GM13976 (cell line): Measurements from ENCODE around the gene PLPPR4.

ENCODE experiments used
- DNase-seq: peaks from one replicate; pipeline ENCODE4 v3.0.0; 2012; ENCODE audit warnings: low spot score
- CTCF ChIP-seq: IDR thresholded peaks from 2 replicates; pipeline ENCODE4 v1.5.1; 2012; ENCODE audit warnings: borderline replicate concordance, mild to moderate bottlenecking; ENCODE audit not compliant: insufficient read depth; ENCODE audit errors: extremely low read depth, missing control alignments, control extremely low read depth
- in situ Hi-C: fragments of 300-500 bp; cut with MboI; formaldehyde crosslinking; loops from one replicate; pipeline ENCODE4 v1.12.0; 2022; ENCODE audit warnings: low sequenced_read_pairs, mixed read lengths, inconsistent platforms; ENCODE audit not compliant: unreplicated experiment

Gene PLPPR4

DNA sequence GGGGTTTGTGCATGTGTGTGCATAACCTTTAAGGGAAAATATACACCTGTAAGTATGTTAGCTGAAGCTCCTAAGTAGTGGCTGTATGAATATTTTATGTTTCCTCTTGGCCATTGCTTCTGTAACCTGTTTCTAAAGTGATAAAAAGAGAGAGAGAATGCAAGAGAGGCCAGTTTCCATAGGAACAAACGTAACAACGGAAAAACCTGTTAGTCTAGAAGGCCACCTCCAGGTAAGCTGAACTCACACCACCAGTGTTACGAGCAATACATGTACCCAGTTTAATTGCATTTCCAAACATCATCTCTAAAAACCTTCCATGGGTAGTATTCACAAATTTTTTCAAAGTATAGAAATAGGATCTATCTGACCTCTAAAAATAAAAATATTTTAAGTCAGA is 63.1 kb downstream of the PLPPR4 start:
- no peak for DNase-seq
- no peak for TF ChIP-seq CTCF

DNA sequence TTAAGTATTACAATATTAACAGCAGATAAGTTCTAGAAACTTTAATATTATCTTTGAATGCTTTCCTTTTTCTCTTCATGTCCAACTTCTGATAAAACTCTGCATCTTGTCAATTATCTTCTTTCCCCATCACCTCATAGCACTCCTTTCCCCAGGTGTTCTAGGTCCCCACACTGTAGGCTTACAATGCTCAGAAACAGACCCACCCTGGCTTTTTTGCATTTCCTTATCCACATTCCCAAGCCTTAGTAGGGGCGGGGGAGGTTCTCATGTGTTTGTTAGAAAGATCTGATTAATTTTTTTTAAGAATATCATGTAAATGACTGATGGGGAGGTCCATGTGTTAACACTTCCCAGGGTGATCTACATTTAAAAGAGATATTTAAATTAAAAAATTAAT is 63.9 kb downstream of the PLPPR4 start:
- no peak for DNase-seq
- TF ChIP-seq CTCF, result no peak
- in situ Hi-C loops, result no loop called here

More for the DNA sequence above, 63.1 kb downstream of the PLPPR4 start:
- in situ Hi-C loops, result no loop called here

GRCh38 chr1:99331083-99331482 is 66.8 kb downstream of the PLPPR4 start:
- in situ Hi-C loops, result no loop called here
- no peak for DNase-seq
- no peak for TF ChIP-seq CTCF

DNA sequence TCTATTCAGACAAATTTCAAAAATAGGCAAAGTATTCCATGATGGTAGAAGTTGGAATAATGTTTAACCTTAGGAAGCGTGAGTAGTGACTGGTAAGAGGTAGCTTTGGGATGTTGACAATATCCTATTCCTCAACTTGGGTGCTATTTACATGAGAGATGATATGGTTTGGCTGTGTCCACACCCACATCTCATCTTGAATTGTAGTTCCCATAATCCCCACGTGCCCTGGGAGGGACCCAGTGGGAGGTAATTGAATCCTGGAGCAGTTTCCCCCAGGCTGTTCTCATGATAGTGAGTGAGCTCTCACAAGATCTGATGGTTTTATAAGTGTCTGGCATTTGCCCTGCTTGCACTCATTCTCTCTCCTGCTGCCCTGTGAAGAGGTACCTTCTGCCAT is 67.3 kb downstream of the PLPPR4 start:
- no peak for DNase-seq
- in situ Hi-C loops, result no loop called here
- TF ChIP-seq CTCF, result no peak

DNA sequence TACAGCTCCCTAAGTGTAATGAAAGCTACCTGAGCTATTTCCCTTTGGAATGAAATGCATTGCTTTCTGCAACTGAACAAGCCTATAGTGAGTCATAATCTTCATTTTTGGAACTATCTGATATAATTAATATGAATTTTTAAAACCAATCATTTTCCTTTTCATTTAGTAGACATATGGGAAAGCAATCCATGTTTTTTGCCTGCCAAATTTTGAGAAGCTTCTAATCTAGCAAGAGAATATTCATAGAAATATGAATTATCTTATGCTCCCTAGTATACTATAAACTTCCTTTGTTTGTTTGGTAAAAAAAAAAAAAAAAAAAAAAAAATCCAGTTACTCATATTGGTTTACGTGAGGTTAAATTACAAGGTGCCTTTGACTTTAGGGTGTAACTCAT is 68.3 kb downstream of the PLPPR4 start:
- no peak for TF ChIP-seq CTCF
- in situ Hi-C loops, result no loop called here
- DNase-seq, result no peak

- in situ Hi-C loops, result no loop called here
- no peak for DNase-seq
- TF ChIP-seq CTCF, result no peak
These were observed 70.7 kb downstream of the PLPPR4 start for GRCh38 chr1:99334991-99335390.
